NAMALWA (cell line): ENCODE results near the gene HECTD4.
"Not testable (repeated sequence)": the region's sequence is repeated elsewhere in the genome, so short reads cannot be mapped to it uniquely, and the experiment has no call there.

Source experiments
- DNase-seq: peaks from one replicate; pipeline ENCODE4 v3.0.0-alpha.2; 2015; ENCODE audit warnings: low spot score

The HECTD4 gene

DNA sequence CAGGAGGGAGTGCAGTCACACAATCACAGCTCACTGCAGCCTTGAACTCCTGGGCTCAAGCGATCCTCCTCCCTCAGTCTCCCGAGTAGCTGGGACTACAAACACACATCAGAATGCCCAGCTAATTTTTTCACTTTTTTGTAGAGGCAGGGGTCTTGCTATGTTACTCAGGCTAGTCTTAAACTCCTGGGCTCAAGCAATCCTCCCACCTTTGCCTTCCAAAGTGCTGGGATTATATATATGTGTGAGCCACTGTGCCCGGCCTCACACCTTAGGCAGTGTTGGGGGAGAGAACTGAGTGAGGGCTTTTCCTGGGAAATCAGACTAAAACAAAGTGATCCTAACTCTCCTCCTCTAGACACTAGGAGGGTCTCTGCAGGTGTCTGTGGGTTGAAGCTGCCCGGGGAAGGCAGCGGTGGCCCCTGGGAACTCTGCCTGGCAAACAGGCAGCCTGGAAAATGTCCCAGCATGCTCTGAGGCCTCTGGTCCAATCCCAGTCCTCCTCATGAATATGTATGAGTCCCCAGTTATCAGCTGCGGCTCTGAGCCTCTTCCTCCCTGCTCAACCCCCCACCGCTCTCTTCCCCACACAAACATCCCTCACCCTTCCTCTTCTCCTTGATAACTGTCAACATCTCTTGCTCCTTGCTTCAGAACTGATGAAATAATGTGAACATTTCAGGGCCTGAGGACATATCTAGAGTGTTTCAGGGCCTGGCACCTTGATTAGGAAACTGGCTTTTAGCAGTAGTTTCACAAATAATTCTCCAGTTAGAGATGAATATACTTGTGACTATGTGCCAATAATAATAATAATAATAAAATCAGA, 265.8 kb downstream of the HECTD4 start:
- peak; percentile 68 for DNase-seq

DNA sequence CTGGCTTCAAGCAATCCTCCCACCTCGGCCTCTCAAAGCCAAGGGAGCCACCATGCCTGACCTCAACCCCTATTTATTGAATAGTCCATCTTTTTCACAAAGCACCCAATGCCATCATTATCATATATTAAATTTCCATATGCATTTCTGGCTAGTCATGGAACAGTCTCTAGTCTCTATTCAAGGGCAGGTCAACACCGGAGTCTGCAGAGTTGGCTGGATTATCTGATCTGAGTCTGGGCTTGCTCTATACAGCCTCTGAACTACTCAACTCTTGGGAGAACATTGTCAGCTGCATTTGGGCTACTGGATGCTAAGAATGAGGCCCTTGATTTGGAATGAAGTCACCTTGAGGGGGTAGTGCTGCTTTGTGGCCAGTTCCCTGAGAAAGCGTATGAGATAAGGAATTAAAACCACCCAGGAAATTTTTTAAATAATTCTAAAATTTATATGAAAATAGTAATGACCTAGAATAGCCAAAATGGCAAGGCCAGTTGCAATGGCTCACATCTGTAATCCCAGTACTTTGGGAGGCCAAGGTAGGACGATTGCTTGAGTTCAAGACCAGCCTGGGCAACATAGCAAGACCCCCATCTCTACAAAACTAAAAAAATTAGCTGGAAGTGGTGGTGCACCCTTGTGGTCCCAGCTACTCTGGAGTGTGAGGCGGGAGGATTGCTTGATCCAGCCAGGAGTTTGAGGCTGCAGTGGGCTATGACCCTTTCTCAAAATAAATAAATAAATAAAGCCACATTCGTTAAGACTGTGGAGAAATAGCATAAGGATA, 266.8 kb downstream of the HECTD4 start:
- DNase-seq, result no peak

DNA sequence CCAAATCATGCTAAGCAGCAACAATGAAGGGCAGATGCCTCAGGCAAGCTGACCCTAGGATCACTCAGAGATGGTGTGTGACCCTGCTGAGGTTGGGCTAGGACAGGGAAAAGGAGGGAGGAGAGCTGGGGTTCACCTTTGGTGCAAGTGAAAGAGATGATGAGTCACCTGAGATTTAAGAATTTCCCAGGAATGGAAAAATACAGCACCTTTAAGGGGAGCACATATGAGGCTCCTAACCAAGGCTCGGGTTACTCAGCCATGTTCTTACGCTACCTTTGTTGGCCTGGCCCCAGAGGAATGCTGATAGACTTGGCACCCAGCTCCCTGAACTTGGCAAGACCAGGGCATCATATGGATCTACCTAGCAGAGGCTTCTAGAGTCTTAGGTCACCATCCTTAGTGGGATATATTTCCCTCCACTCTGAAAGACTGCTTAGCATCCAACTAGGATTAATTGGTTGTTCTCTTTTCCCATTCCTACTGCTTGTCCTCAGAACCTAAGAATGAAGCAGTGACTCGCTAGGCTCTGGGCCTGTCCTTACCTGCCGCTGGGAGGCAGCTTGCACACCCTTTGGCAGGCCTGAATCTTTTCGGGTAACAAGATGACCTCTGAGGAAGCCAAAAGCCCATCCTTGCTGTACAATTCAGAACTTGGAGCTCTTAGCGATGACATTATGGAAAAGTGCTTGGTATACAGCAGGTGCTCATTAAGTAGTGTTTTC, 269.7 kb downstream of the HECTD4 start:
- no peak for DNase-seq

DNA sequence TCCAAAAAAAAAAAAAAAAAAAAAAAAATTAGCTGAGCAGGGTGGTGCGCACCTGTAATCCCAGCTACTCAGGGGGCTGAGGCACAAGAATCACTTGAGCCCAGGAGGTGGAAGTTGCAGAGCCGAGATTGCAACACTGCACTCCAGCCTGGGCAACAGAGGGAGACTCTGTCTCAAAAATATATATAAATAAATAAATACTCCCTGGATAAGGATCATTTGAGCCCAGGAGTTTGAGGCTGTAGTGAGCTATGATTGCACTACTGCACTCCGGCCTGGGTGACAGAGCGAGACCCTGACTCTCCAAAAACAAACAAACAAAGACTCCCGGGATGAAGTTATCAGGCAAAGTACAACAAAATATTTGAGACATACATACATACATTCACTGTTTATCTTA, 270.3 kb downstream of the HECTD4 start:
- DNase-seq, result no peak

DNA sequence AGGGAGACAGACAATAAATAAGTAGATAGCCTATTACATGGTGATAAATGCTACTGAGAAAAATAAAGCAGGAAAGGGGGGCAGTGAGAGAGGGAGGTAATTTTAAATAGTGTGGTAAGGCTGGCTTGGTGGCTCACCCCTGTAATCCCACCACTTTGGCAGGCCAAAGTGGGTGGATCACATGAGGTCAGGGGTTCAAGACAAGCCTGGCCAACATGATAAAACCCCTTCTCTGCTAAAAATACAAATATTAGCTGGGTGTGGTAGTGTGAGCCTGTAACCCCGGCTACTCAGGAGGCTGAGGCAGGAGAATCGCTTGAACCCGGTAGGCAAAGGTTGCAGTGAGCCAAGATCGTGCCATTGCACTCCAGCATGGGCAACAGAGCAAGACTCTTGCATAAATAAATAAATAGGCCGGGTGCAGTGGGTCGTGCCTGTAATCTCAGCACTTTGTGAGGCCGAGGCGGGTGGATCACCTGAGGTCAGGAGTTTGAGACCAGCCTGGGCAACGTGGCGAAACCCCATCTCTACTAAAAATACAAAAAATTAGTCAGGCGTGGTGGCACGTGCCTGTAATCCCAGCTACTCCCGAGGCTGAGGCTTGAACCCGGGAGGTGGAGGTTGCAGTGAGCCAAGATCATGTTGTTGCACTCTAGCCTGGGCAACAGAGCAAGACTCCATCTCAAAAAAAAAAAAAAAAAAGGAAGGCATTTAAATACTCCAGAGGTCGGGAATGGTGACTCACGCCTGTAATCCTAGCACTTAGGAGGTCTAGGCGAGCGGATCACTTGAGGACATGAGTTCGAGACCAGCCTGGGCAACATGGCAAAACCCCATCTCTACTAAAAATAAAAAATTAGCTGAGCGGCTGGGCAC, 271.2 kb downstream of the HECTD4 start:
- DNase-seq, result not testable (repeated sequence)
